Fibroblast of villous mesenchyme (primary cell): Measurements from ENCODE around the gene MAML2. TPM values are rescaled to one million over a fixed set of nuclear protein-coding genes. Genes with fewer than 3 reads are reported as not detected.

Experiments used
- DNase-seq: peaks from one replicate; pipeline ENCODE4 v3.0.0-alpha.2; 2010; ENCODE audit warnings: low read depth
- H3K4me3 ChIP-seq: 2 replicates; pipeline ENCODE4 v1.5.1; 2011; ENCODE audit warnings: low read depth, mild to moderate bottlenecking, low read length
- total RNA-seq: library from RNA; depleted of rRNA; stranded (reverse); fragments of >200 nt; gene quantifications from 2 replicates; pipeline ENCODE4 v1.2.3, GENCODE V29; 2012
- TF ChIP-seq, protein P1 (sequence below): IDR thresholded peaks from 2 replicates; pipeline ENCODE4 v1.5.1; 2012; ENCODE audit warnings: low read depth, mild to moderate bottlenecking, low read length; ENCODE audit not compliant: insufficient read depth

The MAML2 gene
- total RNA-seq, 1 donor, result 30.7 TPM

- DNase-seq, result no peak
- no peak overlapping the region for H3K4me3 ChIP-seq
- TF ChIP-seq, protein P1, sequence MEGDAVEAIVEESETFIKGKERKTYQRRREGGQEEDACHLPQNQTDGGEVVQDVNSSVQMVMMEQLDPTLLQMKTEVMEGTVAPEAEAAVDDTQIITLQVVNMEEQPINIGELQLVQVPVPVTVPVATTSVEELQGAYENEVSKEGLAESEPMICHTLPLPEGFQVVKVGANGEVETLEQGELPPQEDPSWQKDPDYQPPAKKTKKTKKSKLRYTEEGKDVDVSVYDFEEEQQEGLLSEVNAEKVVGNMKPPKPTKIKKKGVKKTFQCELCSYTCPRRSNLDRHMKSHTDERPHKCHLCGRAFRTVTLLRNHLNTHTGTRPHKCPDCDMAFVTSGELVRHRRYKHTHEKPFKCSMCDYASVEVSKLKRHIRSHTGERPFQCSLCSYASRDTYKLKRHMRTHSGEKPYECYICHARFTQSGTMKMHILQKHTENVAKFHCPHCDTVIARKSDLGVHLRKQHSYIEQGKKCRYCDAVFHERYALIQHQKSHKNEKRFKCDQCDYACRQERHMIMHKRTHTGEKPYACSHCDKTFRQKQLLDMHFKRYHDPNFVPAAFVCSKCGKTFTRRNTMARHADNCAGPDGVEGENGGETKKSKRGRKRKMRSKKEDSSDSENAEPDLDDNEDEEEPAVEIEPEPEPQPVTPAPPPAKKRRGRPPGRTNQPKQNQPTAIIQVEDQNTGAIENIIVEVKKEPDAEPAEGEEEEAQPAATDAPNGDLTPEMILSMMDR, result no peak
Observed at GRCh38 chr11:96126917-96127595, 215.9 kb downstream of the MAML2 start.

- peak; percentile 37 for DNase-seq
- no peak overlapping the region for H3K4me3 ChIP-seq
- TF ChIP-seq, protein P1, result no peak
Observed at GRCh38 chr11:96125400-96125799, 217.6 kb downstream of the MAML2 start.

GRCh38 chr11:96124155-96124554 is 218.8 kb downstream of the MAML2 start:
- DNase-seq, result no peak
- H3K4me3 ChIP-seq, result no peak overlapping the region
- TF ChIP-seq, protein P1, result no peak

- no peak for DNase-seq
- no peak overlapping the region for H3K4me3 ChIP-seq
- TF ChIP-seq, protein P1, result no peak
Observed at GRCh38 chr11:96123301-96123700, 219.7 kb downstream of the MAML2 start.

- DNase-seq, result peak; percentile 36
- TF ChIP-seq, protein P1, result no peak
- no peak overlapping the region for H3K4me3 ChIP-seq
Observed at GRCh38 chr11:96122601-96123074, 220.4 kb downstream of the MAML2 start.

DNA sequence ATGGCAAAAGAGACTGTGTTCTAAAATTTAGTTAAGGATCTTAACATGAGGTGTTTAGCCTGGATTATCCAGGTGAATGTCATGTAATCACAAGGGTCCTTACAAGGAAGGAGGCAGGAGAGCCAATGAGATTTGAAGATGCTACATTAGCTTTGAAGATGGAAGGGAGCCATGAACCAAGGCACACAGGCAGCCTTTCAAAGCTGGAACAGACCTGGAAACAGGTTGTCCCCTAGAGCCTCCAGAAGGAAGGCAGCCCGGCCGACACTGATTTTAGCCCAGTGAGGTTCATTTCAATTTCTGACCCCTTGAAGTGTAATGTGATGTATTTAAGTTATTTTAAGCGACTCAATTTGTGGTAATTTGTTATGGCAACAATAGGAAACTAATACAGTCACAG is 223.8 kb downstream of the MAML2 start:
- no peak overlapping the region for H3K4me3 ChIP-seq
- TF ChIP-seq, protein P1, result no peak
- DNase-seq, result no peak

DNA sequence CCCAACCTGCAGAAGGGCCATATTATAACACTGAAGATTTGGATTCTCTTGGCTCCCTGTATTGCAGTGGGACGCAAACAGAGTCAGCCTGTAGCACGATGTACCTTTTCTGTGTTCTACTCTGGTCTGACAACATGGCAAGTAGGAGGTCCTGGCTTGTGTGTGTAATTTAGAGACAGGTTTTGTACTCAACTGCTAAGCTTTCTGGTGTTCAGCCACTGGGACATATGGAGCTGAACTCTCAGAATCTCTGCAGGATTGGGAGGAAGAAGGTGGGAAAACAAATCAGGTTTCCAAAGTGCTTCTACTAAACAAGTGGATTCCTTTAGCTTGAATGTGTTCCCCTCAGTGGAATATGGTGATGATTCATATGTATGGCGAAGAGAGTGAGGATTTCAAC is 226.6 kb downstream of the MAML2 start:
- TF ChIP-seq, protein P1, result no peak
- H3K4me3 ChIP-seq, result no peak overlapping the region
- DNase-seq, result no peak
